Measurements from ENCODE around the gene ARPC1A. TPM values are rescaled to one million over a fixed set of nuclear protein-coding genes. Genes with fewer than 3 reads are reported as not detected.
A peak's percentile ranks its signal among the peaks of the same experiment; 100 is the strongest.
"Not testable (repeated sequence)": the region's sequence is repeated elsewhere in the genome, so short reads cannot be mapped to it uniquely, and the experiment has no call there.

The ARPC1A gene
- total RNA-seq, 1 donor from 2014 or later: 51.6 TPM

DNA sequence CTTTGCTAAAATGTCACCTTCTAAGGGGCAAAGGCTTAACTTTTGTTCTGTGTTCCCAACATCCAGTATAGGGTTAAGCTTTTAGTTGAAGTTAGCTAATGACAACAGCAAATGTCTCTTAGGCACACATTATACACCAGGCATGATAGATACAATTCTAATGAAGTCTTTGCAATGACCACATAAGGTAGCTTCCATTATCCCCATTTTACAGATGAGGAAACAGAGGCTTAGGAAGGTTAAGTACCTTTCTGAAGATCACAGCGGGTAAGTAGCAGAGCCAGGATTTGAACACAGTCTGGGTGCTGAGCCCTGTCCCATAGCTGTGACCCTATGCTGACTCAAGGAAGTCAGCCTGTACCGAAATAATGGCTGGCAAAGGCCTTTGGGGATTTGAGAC is 84.9 kb downstream of the ARPC1A start:
- ChIA-PET POLR2A (interaction anchor here (5.0 kb wide), 1 partner anchor 32 kb away, joined by 189 read pairs; the partner anchor contains the start of gene ARPC1B), CTCF (no interaction called here)
- intact Hi-C loops (cut with micrococcal nuclease): no loop called here
- peaks cover 63% of the 10 kb centered on the region for H3K36me3 Mint-ChIP-seq (ENCODE audit: low read depth)
- no peaks in the 10 kb centered on the region for H3K9me3 Mint-ChIP-seq
- DNase-seq (no peak), ATAC-seq (ENCODE audit: low read depth) (no peak)
- H3K4me1 Mint-ChIP-seq: peaks cover 43% of the 10 kb centered on the region
- TF ChIP-seq CTCF (IDR thresholded peaks at IDR 0.05): no peak
- peak overlapping the region; percentile 24 for H3K27ac Mint-ChIP-seq
- H3K27me3 Mint-ChIP-seq: no peaks in the 10 kb centered on the region
- peak overlapping the region; percentile 100 for H3K4me3 Mint-ChIP-seq

DNA sequence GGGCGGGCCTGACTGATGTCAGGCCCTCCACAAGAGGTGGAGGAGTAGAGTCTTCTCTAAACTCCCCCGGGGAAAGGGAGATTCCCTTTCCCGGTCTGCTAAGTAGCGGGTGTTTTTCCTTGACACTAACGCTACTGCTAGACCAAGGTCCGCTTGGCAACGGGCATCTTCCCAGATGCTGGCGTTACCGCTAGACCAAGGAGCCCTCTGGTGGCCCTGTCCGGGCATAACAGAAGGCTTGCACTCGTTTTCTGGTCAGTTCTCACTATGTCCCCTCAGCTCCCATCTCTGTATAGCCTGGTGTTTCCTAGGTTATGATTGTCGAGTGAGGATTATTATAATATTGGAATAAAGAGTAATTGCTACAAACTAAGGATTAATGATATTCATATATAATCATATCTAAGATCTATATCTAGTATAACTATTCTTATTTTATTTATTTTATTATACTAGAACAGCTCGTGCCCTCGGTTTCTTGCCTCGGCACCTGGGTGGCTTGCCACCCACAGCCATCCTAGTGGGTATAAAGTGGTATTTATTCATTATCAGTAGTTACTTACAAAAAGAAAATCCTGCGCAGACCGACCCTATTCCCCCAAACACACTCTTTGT is 89.9 kb downstream of the ARPC1A start:
- H3K9me3 Mint-ChIP-seq; H3K4me1 Mint-ChIP-seq; H3K27me3 Mint-ChIP-seq; H3K4me3 Mint-ChIP-seq; ATAC-seq (ENCODE audit: low read depth); H3K27ac Mint-ChIP-seq; DNase-seq: not testable (repeated sequence)
- H3K36me3 Mint-ChIP-seq (ENCODE audit: low read depth): peaks cover 89% of the 10 kb centered on the region
- CTCF ChIA-PET: interaction anchor here (1.1 to 1.4 kb wide), 3 partner anchors 48 to 54 kb away, joined by 5 to 6 read pairs (median 5); no protein-coding TSS in a partner anchor
- intact Hi-C loops (cut with micrococcal nuclease): loop anchor here (1.0 kb wide), 1 partner anchor 50 kb away; no protein-coding TSS in a partner anchor
- POLR2A ChIA-PET: interaction anchor here (0.6 to 0.7 kb wide), 3 partner anchors 9 to 84 kb away, joined by 3 to 7 read pairs (median 4); partner anchors contain the start of gene ZNF394

Other genes with a start within 250 kb of the ARPC1A start
- gene SMURF1, start 181.8 kb upstream of the ARPC1A start, total RNA-seq: 21.6 and 23.1 TPM in 2 replicates
- not detected in 2 replicates for gene KPNA7, start 117.8 kb upstream of the ARPC1A start, total RNA-seq
- not detected in 2 replicates for gene MYH16, start 53.1 kb upstream of the ARPC1A start, total RNA-seq
- gene ARPC1B, start 48.8 kb downstream of the ARPC1A start, total RNA-seq: 300 and 312 TPM in 2 replicates
- 105 and 134 TPM in 2 replicates for gene PDAP1, start 82.7 kb downstream of the ARPC1A start, total RNA-seq
- gene BUD31, start 83.1 kb downstream of the ARPC1A start, total RNA-seq: 93.7 and 113 TPM in 2 replicates
- 8.4 and 13.4 TPM in 2 replicates for gene PTCD1, start 112.9 kb downstream of the ARPC1A start, total RNA-seq
- 46.2 and 60.9 TPM in 2 replicates for gene CPSF4, start 113.0 kb downstream of the ARPC1A start, total RNA-seq
- 248 and 334 TPM in 2 replicates for gene ATP5MF, start 140.3 kb downstream of the ARPC1A start, total RNA-seq
- 24.5 and 38.3 TPM in 2 replicates for gene ZNF789, start 147.0 kb downstream of the ARPC1A start, total RNA-seq
- gene ZNF394, start 174.4 kb downstream of the ARPC1A start, total RNA-seq: 61.5 and 61.7 TPM in 2 replicates
- 9.5 and 10.3 TPM in 2 replicates for gene ZKSCAN5, start 178.8 kb downstream of the ARPC1A start, total RNA-seq
- gene FAM200A, start 226.2 kb downstream of the ARPC1A start, total RNA-seq: 9.2 and 9.3 TPM in 2 replicates
- 98.5 and 116 TPM in 2 replicates for gene ZNF655, start 232.7 kb downstream of the ARPC1A start, total RNA-seq

Measured in activated B cell treated with CpG ODN at 0.5 μM for 24 hours (primary cell).